ENCODE results near the gene ABCB11.

The ABCB11 gene

DNA sequence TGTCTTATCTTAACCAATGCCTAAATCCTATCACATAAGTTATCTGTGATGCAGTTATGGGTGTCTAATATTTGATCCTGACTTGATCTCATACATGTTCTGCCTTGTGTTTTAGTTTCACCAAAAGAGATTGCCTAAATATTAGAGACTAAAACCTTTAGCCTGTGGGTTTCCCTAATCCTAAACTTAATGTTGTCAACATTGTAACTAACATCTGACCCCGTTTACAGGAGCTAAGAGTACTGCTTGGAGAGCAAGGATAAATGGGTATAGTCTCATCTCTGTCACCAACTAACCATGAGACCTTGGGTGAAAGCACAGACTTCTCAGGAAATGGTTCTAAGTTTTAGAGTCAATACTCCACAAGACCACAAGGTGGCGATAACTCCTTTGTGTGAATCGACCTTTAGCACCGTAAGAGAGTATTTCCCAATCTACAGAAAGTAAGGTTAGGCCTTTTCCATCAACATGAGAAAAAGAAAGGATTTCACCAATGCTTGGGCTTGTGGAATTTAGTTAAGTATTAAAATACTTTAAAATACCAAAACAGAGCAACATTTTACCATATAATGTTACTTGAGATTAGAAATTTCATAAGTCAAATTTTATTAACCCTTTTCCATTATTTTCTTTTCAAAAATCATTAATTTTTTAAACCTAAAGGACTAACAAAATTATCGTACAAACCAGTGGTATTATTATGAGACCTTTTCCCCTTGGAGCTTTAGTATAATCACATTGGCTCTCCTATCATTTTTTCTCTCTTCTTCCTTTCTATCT lies 69.5 kb downstream of the ABCB11 start:
- no peaks in the 10 kb centered on the region for H3K4me1 ChIP-seq (ENCODE audit: control insufficient read depth, insufficient read depth, low read length)
- H3K9ac ChIP-seq (ENCODE audit: low read depth, low read length): no peak overlapping the region
- H3K27me3 ChIP-seq (ENCODE audit: control insufficient read depth, insufficient read depth, low read length): no peaks in the 10 kb centered on the region
- no peaks in the 10 kb centered on the region for H3K36me3 ChIP-seq (ENCODE audit: control insufficient read depth, insufficient read depth, low read length)
- H3K4me3 ChIP-seq (ENCODE audit: low read depth, low read length): no peak overlapping the region
- H3K9me3 ChIP-seq (ENCODE audit: control insufficient read depth, insufficient read depth, low read length): no peaks in the 10 kb centered on the region

DNA sequence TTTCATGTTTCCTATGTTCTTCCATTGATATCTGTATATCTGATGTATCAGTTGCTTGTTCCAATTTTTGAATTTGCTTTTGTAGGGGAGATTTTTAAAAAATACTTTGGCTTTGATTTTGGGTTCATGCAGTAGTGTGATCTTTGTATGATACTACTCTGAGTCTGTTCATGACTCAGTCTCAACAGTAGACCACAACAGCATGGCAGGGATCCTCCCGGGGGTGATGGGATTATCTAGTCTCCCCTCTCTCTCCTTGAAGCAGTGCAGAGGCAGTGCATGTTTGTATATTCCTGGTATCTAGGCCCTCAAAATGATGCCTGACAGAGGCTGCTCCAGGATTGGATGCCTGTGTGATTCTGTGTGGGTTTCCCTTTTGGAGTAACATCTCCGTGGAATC lies 74.7 kb downstream of the ABCB11 start:
- H3K4me1 ChIP-seq (ENCODE audit: control insufficient read depth, insufficient read depth, low read length): no peaks in the 10 kb centered on the region
- H3K9ac ChIP-seq (ENCODE audit: low read depth, low read length): no peak overlapping the region
- no peaks in the 10 kb centered on the region for H3K9me3 ChIP-seq (ENCODE audit: control insufficient read depth, insufficient read depth, low read length)
- no peak overlapping the region for H3K4me3 ChIP-seq (ENCODE audit: low read depth, low read length)
- H3K36me3 ChIP-seq (ENCODE audit: control insufficient read depth, insufficient read depth, low read length): no peaks in the 10 kb centered on the region
- H3K27me3 ChIP-seq (ENCODE audit: control insufficient read depth, insufficient read depth, low read length): no peaks in the 10 kb centered on the region

DNA sequence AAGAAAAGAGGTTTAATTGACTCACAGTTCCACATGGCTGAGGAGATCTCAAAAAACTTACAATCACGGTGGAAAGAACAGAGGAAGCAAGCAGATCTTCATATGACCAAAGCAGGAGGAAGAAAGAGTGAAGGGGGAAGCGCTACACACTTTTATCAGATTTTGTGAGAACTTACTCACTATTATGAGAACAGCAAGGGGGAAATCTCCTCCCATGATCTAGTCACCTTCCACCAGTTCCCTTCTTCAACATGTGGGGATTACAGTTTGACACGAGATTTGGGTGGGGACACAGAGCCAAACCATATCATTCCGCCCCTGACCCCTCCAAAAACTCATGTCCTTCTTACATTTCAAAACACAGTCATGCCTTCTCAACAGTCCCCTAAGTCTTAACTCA lies 75.8 kb downstream of the ABCB11 start:
- Histone ChIP-seq H3K36me3 (ENCODE audit: control insufficient read depth, insufficient read depth, low read length) (no peaks in the 10 kb centered on the region), H3K4me3 (ENCODE audit: low read depth, low read length) (no peak overlapping the region), H3K9me3 (ENCODE audit: control insufficient read depth, insufficient read depth, low read length) (no peaks in the 10 kb centered on the region), H3K9ac (ENCODE audit: low read depth, low read length) (no peak overlapping the region), H3K4me1 (ENCODE audit: control insufficient read depth, insufficient read depth, low read length) (no peaks in the 10 kb centered on the region), H3K27me3 (ENCODE audit: control insufficient read depth, insufficient read depth, low read length) (no peaks in the 10 kb centered on the region)

DNA sequence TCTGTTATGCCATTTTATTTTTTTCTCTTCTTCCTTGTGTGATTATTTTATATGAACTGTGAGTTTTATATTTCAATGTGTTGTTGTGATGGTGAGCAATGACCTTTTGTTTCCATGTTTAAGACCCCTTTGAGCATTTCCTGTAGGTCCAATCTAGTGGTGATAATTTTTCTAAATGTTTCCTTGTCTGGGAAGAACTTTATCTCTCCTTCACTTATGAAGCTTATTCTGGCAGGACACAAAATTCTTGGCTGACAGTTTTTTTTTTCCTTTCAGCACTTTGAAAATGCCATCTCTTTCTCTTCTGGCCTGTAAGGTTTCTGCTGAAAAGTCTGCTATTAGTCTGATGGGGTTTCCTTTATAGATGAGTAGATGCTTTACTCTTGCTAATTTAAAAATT lies 76.9 kb downstream of the ABCB11 start:
- H3K36me3 ChIP-seq (ENCODE audit: control insufficient read depth, insufficient read depth, low read length): no peaks in the 10 kb centered on the region

DNA sequence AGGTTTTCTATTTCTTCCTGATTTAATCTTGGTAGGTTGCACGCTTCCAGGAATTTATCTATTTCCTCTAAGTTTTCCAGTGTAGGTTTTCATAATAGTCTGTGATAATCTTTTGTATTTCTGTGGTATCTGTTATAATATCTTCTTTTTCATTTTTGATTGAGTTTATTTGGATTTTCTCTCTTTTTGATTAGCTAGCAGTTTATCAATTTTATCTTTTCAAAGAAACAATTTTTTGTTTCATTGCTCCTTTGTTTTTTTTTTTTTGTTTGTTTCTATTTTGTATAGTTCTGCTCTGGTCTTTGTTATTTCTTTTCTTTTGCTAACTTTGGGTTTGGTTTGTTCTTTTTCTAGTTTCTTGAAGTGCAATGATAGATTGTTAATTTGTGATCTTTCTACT lies 78.7 kb downstream of the ABCB11 start:
- no peak overlapping the region for H3K4me3 ChIP-seq (ENCODE audit: low read depth, low read length)
- no peaks in the 10 kb centered on the region for H3K36me3 ChIP-seq (ENCODE audit: control insufficient read depth, insufficient read depth, low read length)
- no peaks in the 10 kb centered on the region for H3K9me3 ChIP-seq (ENCODE audit: control insufficient read depth, insufficient read depth, low read length)
- no peaks in the 10 kb centered on the region for H3K4me1 ChIP-seq (ENCODE audit: control insufficient read depth, insufficient read depth, low read length)
- H3K9ac ChIP-seq (ENCODE audit: low read depth, low read length): no peak overlapping the region
- no peaks in the 10 kb centered on the region for H3K27me3 ChIP-seq (ENCODE audit: control insufficient read depth, insufficient read depth, low read length)

More for the DNA sequence above, 76.9 kb downstream of the ABCB11 start:
- Histone ChIP-seq H3K4me3 (ENCODE audit: low read depth, low read length) (no peak overlapping the region), H3K9ac (ENCODE audit: low read depth, low read length) (no peak overlapping the region), H3K4me1 (ENCODE audit: control insufficient read depth, insufficient read depth, low read length) (no peaks in the 10 kb centered on the region), H3K27me3 (ENCODE audit: control insufficient read depth, insufficient read depth, low read length) (no peaks in the 10 kb centered on the region), H3K9me3 (ENCODE audit: control insufficient read depth, insufficient read depth, low read length) (no peaks in the 10 kb centered on the region)

- Histone ChIP-seq H3K9ac (ENCODE audit: low read depth, low read length) (no peak overlapping the region), H3K4me3 (ENCODE audit: low read depth, low read length) (no peak overlapping the region), H3K27me3 (ENCODE audit: control insufficient read depth, insufficient read depth, low read length) (no peaks in the 10 kb centered on the region), H3K36me3 (ENCODE audit: control insufficient read depth, insufficient read depth, low read length) (no peaks in the 10 kb centered on the region), H3K4me1 (ENCODE audit: control insufficient read depth, insufficient read depth, low read length) (no peaks in the 10 kb centered on the region), H3K9me3 (ENCODE audit: control insufficient read depth, insufficient read depth, low read length) (no peaks in the 10 kb centered on the region)
Observed at GRCh38 chr2:168951871-168952270, 79.3 kb downstream of the ABCB11 start.

- H3K9me3 ChIP-seq (ENCODE audit: control insufficient read depth, insufficient read depth, low read length): no peaks in the 10 kb centered on the region
- no peaks in the 10 kb centered on the region for H3K4me1 ChIP-seq (ENCODE audit: control insufficient read depth, insufficient read depth, low read length)
- no peak overlapping the region for H3K4me3 ChIP-seq (ENCODE audit: low read depth, low read length)
- H3K9ac ChIP-seq (ENCODE audit: low read depth, low read length): no peak overlapping the region
- H3K36me3 ChIP-seq (ENCODE audit: control insufficient read depth, insufficient read depth, low read length): no peaks in the 10 kb centered on the region
- H3K27me3 ChIP-seq (ENCODE audit: control insufficient read depth, insufficient read depth, low read length): no peaks in the 10 kb centered on the region
Observed at GRCh38 chr2:168949324-168949723, 81.8 kb downstream of the ABCB11 start.

DNA sequence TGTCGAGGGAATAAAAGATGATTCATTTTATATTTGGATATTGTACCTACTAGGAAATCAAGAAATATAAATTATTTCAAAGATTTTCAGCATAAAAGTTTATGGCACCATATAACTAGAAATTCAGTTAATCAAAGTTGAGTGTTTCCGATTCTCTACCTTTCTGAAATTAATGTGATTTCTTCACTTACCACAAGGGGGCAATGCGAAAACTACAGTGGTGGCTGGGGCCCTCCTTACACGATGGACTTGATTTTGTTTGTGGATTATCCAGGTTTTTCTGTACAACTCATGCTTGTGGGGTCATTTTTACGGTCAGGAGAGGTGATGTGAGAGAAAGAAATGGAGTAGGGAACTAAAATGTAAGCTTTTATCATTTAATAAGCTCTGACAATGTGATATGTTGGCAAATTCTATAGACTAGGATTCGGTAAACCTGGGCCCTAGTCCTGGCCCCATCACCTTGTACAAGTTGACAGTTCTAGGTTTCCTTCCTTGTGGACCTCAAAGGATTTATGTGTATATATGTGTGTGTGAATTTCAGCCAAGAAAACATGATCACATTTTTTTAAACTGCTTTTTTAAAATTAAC lies 82.4 kb downstream of the ABCB11 start:
- no peaks in the 10 kb centered on the region for H3K9me3 ChIP-seq (ENCODE audit: control insufficient read depth, insufficient read depth, low read length)
- no peaks in the 10 kb centered on the region for H3K4me1 ChIP-seq (ENCODE audit: control insufficient read depth, insufficient read depth, low read length)
- H3K4me3 ChIP-seq (ENCODE audit: low read depth, low read length): no peak overlapping the region
- H3K36me3 ChIP-seq (ENCODE audit: control insufficient read depth, insufficient read depth, low read length): no peaks in the 10 kb centered on the region
- no peak overlapping the region for H3K9ac ChIP-seq (ENCODE audit: low read depth, low read length)
- H3K27me3 ChIP-seq (ENCODE audit: control insufficient read depth, insufficient read depth, low read length): no peaks in the 10 kb centered on the region

- Histone ChIP-seq H3K4me3 (ENCODE audit: low read depth, low read length) (no peak overlapping the region), H3K4me1 (ENCODE audit: control insufficient read depth, insufficient read depth, low read length) (no peaks in the 10 kb centered on the region), H3K27me3 (ENCODE audit: control insufficient read depth, insufficient read depth, low read length) (no peaks in the 10 kb centered on the region), H3K9ac (ENCODE audit: low read depth, low read length) (no peak overlapping the region), H3K9me3 (ENCODE audit: control insufficient read depth, insufficient read depth, low read length) (no peaks in the 10 kb centered on the region), H3K36me3 (ENCODE audit: control insufficient read depth, insufficient read depth, low read length) (no peaks in the 10 kb centered on the region)
Observed at GRCh38 chr2:168945508-168945907, 85.6 kb downstream of the ABCB11 start.

- no peak overlapping the region for H3K9ac ChIP-seq (ENCODE audit: low read depth, low read length)
Observed at GRCh38 chr2:168944065-168944464, 87.1 kb downstream of the ABCB11 start.

GRCh38 chr2:168941297-168941696 lies 89.8 kb downstream of the ABCB11 start:
- H3K4me3 ChIP-seq (ENCODE audit: low read depth, low read length): no peak overlapping the region
- H3K27me3 ChIP-seq (ENCODE audit: control insufficient read depth, insufficient read depth, low read length): no peaks in the 10 kb centered on the region
- H3K36me3 ChIP-seq (ENCODE audit: control insufficient read depth, insufficient read depth, low read length): no peaks in the 10 kb centered on the region
- H3K9me3 ChIP-seq (ENCODE audit: control insufficient read depth, insufficient read depth, low read length): no peaks in the 10 kb centered on the region
- H3K4me1 ChIP-seq (ENCODE audit: control insufficient read depth, insufficient read depth, low read length): no peaks in the 10 kb centered on the region
- no peak overlapping the region for H3K9ac ChIP-seq (ENCODE audit: low read depth, low read length)

More at GRCh38 chr2:168944065-168944464, 87.1 kb downstream of the ABCB11 start:
- no peaks in the 10 kb centered on the region for H3K36me3 ChIP-seq (ENCODE audit: control insufficient read depth, insufficient read depth, low read length)
- no peak overlapping the region for H3K4me3 ChIP-seq (ENCODE audit: low read depth, low read length)
- no peaks in the 10 kb centered on the region for H3K27me3 ChIP-seq (ENCODE audit: control insufficient read depth, insufficient read depth, low read length)
- no peaks in the 10 kb centered on the region for H3K9me3 ChIP-seq (ENCODE audit: control insufficient read depth, insufficient read depth, low read length)
- H3K4me1 ChIP-seq (ENCODE audit: control insufficient read depth, insufficient read depth, low read length): no peaks in the 10 kb centered on the region

- Histone ChIP-seq H3K9me3 (ENCODE audit: control insufficient read depth, insufficient read depth, low read length) (no peaks in the 10 kb centered on the region), H3K9ac (ENCODE audit: low read depth, low read length) (no peak overlapping the region), H3K36me3 (ENCODE audit: control insufficient read depth, insufficient read depth, low read length) (no peaks in the 10 kb centered on the region), H3K4me3 (ENCODE audit: low read depth, low read length) (no peak overlapping the region), H3K4me1 (ENCODE audit: control insufficient read depth, insufficient read depth, low read length) (no peaks in the 10 kb centered on the region), H3K27me3 (ENCODE audit: control insufficient read depth, insufficient read depth, low read length) (no peaks in the 10 kb centered on the region)
Observed at GRCh38 chr2:168939918-168940317, 91.2 kb downstream of the ABCB11 start.

Data from iPS-15b (cell line).